Adrenal gland (tissue), 12 donors: Measurements from ENCODE around the gene ARHGEF37. TPM values are rescaled to one million over a fixed set of nuclear protein-coding genes. Genes with fewer than 3 reads are reported as not detected.

Source experiments
- DNase-seq, 7 donors: peaks; one replicate each; pipeline ENCODE4 v3.0.0-alpha.2; 2019 to 2020
- H3K27ac ChIP-seq, 5 donors: fragments of 200-600 bp; sonication (generic) in 4 of 5; 1 replicate in 3 of 5; 2 replicates in 2 of 5; pipeline versions ENCODE4 v1.5.1 to v1.8.0; 2016 to 2020; ENCODE audit warnings: mild to moderate bottlenecking in 1 of 5
- H3K27me3 ChIP-seq: fragments of 200-600 bp; 2 replicates; pipeline ENCODE4 v1.8.0; 2021
- H3K36me3 ChIP-seq, 2 donors: fragments of 200-600 bp; replicated peaks in 1 of 2; 1 replicate in 1 of 2; 2 replicates in 1 of 2; pipeline versions ENCODE4 v1.5.1 to v1.8.0; 2018 to 2022
- H3K4me1 ChIP-seq, 2 donors: fragments of 200-600 bp; replicated peaks in 1 of 2; 1 replicate in 1 of 2; 2 replicates in 1 of 2; pipeline versions ENCODE4 v1.5.1 to v1.8.0; 2018 to 2021
- H3K4me3 ChIP-seq, 4 donors: fragments of 200-600 bp; sonication (generic) in 3 of 4; one replicate each; pipeline ENCODE4 v1.5.1; 2016 to 2018
- H3K9me3 ChIP-seq, 3 donors: fragments of 200-600 bp; sonication (generic) in 1 of 3; replicated peaks in 1 of 3; 1 replicate in 2 of 3; 2 replicates in 1 of 3; pipeline versions ENCODE4 v1.5.1 to v1.8.0; 2016 to 2021
- CTCF ChIP-seq, 6 experiments: fragments of 450-650 bp in 4 of 6; fragments of 200-600 bp in 2 of 6; sonication (generic) in 1 of 6; IDR thresholded peaks; 1 replicate in 5 of 6; 2 replicates in 1 of 6; pipeline versions ENCODE4 v1.5.1 to v1.8.0; 2016 to 2021; ENCODE audit warnings: antibody characterized with exemption in 6 of 6, mild to moderate bottlenecking in 2 of 6, moderate library complexity in 1 of 6
- POLR2A ChIP-seq, 2 donors: fragments of 450-650 bp; IDR thresholded peaks; one replicate each; pipeline ENCODE4 v1.6.1; 2017; ENCODE audit warnings: antibody characterized with exemption in 2 of 2, mild to moderate bottlenecking in 2 of 2, moderate library complexity in 1 of 2
- WGBS, 4 donors: extraction: QIAGEN DNeasy Blood & Tissue Kit in 2 of 4; methylation state at CpG; one replicate each; pipeline versions ENCODE4 v1.1.5 to v1.1.7; 2013 to 2017; 5-methylcytosine and 5-hydroxymethylcytosine counted together
- intact Hi-C, 2 donors: fragments of 100-400 bp; cut with DNase I; formaldehyde crosslinking; loops; one replicate each; pipeline versions ENCODE4 v1.14.1 to v1.15.0; 2022 to 2023
- polyA plus RNA-seq, 3 donors: library from polyadenylated mRNA; stranded (reverse); fragments of 200-250 nt in 2 of 3; fragments of 350-450 nt in 1 of 3; fragmentation: Illumina TruSeq in 1 of 3; extraction: RNeasy Lipid Tissue Mini Kit (QIAGEN cat#74804) in 1 of 3; gene quantifications; one replicate each; pipeline ENCODE4 v1.2.3, GENCODE V29; 2013 to 2014
- total RNA-seq, 9 donors: library from RNA; depleted of rRNA in 4 of 9; stranded (reverse); fragments of >200 nt in 4 of 9; fragments of 120-200 nt in 1 of 9; fragmentation: NEBNext Ultra II Directional in 1 of 9; extraction: Animal tissue kit (Norgen Biotek cat#: 25700) in 1 of 9; gene quantifications; one replicate each; pipeline versions ENCODE4 v1.1.0 to v1.2.4, GENCODE V29; 2013 to 2023
- donor health status: healthy with polysubstance abuse.
- donor health status: Bipolar disorder and iron deficiency.
- donor health status: DM: yes; HTN: yes; CAD: no.
- donor health status: DM: no; HTN: no; CAD: no.
- donor health status: DM: no; HTN: no; CAD: no.
- donor health status: DM: yes; HTN: yes; CAD: no.

ARHGEF37 gene
- total and polyA plus RNA-seq, 12 donors, result 0.83 to 8.4 (median 4.0) TPM

GRCh38 chr5:149656576-149657182, 75.4 kb downstream of the ARHGEF37 start:
- Histone ChIP-seq H3K4me1 (no peaks in the 10 kb centered on the region), H3K36me3 (no peaks in the 10 kb centered on the region), H3K27me3 (no peaks in the 10 kb centered on the region), H3K27ac (no peak overlapping the region), H3K4me3 (no peak overlapping the region), H3K9me3 (no peaks in the 10 kb centered on the region)
- intact Hi-C loops, result loop anchor here in 1 of 2 donors (5.0 kb wide), 1 partner anchor 171 kb away; no protein-coding TSS in a partner anchor
- no peak for TF ChIP-seq POLR2A (IDR thresholded peaks at IDR 0.05)
- peak; percentile 13 to 59 (median 46) for TF ChIP-seq CTCF (IDR thresholded peaks at IDR 0.05)
- 63 to 72% (median 65%) methylated on average over 6 of the region's 6 CpGs for WGBS, 4 donors
- peak in 1 of 7 donors; percentile 60 for DNase-seq

GRCh38 chr5:149657324-149657723, 76.0 kb downstream of the ARHGEF37 start:
- no peaks in the 10 kb centered on the region for H3K27me3 ChIP-seq
- H3K27ac ChIP-seq, result no peak overlapping the region
- H3K9me3 ChIP-seq, result no peaks in the 10 kb centered on the region
- TF ChIP-seq POLR2A (IDR thresholded peaks at IDR 0.05), result no peak
- no peak for TF ChIP-seq CTCF (IDR thresholded peaks at IDR 0.05)
- intact Hi-C loops, result loop anchor here in 1 of 2 donors (5.0 kb wide), 1 partner anchor 170 kb away; no protein-coding TSS in a partner anchor
- 82 to 87% (median 85%) methylated on average over 2 of the region's 2 CpGs for WGBS, 4 donors
- DNase-seq, result no peak
- H3K4me1 ChIP-seq, result no peaks in the 10 kb centered on the region
- H3K36me3 ChIP-seq, result no peaks in the 10 kb centered on the region
- H3K4me3 ChIP-seq, result no peak overlapping the region

- Histone ChIP-seq H3K4me3 (no peak overlapping the region), H3K27ac (no peak overlapping the region), H3K9me3 (no peaks in the 10 kb centered on the region), H3K27me3 (no peaks in the 10 kb centered on the region), H3K4me1 (no peaks in the 10 kb centered on the region), H3K36me3 (no peaks in the 10 kb centered on the region)
- no peak for DNase-seq
- TF ChIP-seq POLR2A (IDR thresholded peaks at IDR 0.05), result no peak
- TF ChIP-seq CTCF (IDR thresholded peaks at IDR 0.05), result no peak
- WGBS, 4 donors, result 67 to 88% (median 72%) methylated on average over 1 of the region's 1 CpG
- intact Hi-C loops, result loop anchor here in 1 of 2 donors (5.0 kb wide), 1 partner anchor 169 kb away; no protein-coding TSS in a partner anchor
Observed at GRCh38 chr5:149658299-149658698, 77.0 kb downstream of the ARHGEF37 start.

DNA sequence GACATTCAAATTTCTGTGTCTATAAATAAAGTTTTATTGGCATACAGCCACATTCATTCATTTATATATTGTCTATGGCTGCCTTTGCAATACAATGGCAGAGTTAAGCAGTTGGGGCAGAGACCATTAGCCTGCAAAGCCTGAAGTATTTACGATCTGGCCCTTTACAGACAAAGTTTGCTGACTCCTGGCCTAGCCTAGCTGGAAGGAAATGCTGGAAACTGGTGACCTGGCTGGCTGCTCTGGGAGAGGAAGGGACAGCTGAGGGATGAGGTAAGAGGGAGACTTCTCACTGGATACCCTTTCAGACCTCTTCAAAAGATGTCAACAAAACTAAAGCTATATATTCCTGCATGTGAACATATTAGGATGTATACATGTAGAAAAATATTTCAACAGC, 82.8 kb downstream of the ARHGEF37 start:
- TF ChIP-seq CTCF (IDR thresholded peaks at IDR 0.05) (no peak), POLR2A (IDR thresholded peaks at IDR 0.05) (no peak)
- intact Hi-C loops, result no loop called here
- no peaks in the 10 kb centered on the region for H3K27me3 ChIP-seq
- 25 to 70% (median 53%) methylated on average over 1 of the region's 1 CpG for WGBS, 4 donors
- no peaks in the 10 kb centered on the region for H3K4me1 ChIP-seq
- no peaks in the 10 kb centered on the region for H3K36me3 ChIP-seq
- no peak overlapping the region for H3K4me3 ChIP-seq
- H3K27ac ChIP-seq, result no peak overlapping the region
- no peak for DNase-seq
- H3K9me3 ChIP-seq, result no peaks in the 10 kb centered on the region
